NCI-H1105 treated with DMSO at 0.1 percent for 48 hours (cell line): ENCODE measurements around the gene CCDC6.
"Not testable (repeated sequence)": the region's sequence is repeated elsewhere in the genome, so short reads cannot be mapped to it uniquely, and the experiment has no call there.

ENCODE experiments used
- DNase-seq: peaks from one replicate; lab custom pipeline; 2025; lab: John Stamatoyannopoulos, UW

Gene CCDC6

DNA sequence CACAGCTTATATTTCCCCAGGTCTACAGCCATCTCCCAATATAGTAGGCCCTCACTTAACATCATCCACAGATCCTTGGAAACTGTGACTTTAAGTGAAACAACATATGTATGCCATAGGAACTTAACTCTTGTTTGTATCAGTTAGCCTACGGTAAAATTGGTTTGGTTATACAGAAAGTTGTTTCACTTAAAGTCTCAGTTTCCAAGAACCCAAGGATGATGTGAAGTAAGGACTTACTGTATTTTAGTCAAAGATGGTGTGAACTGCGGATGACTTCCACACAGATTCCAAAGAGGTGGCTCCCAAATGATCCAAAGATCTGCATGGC is 96.7 kb downstream of the CCDC6 start:
- DNase-seq = no peak

DNA sequence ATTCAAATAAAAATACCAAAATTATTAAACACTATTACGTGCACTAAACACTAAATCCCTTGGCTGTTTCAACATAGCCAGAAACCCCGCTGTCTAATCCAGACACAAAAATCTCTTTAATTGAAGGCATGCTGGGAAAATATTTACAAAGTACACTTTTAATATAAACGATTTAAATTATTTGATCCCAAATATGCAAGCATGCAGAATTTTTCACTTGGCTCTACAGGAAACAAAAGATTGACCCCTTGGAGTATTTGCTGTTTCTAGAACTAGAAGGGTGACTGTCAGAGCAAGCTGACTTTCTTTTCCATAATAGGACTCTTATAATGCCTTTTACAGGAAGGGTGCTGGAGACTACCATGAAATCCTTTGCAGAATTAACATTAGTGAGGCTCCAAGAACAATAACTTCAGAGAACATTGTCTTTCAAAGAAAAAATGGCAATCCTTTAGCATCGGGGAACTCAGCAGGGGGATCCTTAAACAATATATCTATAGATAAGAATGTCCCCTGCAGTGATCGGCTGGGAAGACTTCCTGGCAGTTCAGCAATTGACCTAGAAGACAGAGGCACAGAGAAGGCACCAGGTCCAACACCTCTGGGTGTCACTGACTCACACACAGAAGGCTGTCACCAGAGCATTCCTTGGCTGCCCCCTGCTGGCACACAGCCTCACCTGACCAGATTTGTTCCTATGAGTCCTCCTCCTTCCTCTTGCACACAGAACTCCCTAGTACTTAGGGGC is 97.3 kb downstream of the CCDC6 start:
- peak; percentile 33 for DNase-seq

DNA sequence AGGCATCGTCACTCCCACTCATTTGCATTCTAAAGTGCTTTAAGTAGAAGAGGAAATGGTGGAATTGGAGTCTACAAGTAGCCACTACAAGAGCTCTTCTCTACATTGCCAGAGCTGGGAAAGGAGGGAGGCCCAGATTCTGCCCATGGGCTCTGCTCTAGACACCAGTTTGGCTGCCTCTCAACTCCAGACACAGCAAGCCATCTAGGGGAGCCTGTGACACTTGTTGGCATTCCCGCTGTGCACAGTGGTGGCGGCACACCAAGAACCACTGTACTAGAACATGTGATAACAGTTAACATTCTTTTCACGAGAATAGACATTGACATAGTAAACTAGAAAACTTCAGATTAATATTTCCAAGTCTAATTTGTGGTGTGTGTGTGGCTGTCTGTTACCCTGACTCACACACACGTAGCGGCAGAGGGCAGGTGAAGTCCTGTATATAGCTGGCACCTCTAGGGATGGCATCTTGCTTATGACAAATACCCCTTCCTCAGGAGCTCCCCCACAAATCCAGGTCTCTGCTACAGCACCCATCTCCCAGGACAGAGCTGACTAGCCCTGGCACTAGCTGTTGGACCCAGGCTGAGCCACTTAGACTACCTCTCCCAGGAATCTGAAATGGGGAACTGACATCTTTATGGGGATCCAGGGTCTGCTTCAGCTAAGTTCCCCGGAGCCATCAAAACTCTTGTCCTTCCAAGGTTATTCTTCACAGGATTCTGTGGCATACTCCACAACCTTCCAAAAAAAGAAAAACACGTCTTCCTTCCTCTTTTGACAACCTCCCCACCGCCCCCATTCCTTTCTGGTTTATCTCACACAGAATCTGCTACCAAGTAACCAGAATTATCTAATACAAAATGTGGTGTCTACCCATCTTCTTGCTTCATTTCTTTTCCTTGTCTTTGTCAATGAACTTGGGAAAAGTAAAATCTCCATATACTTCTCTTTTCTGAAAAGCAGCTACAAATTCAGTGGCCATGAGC is 98.4 kb downstream of the CCDC6 start:
- DNase-seq = no peak

DNA sequence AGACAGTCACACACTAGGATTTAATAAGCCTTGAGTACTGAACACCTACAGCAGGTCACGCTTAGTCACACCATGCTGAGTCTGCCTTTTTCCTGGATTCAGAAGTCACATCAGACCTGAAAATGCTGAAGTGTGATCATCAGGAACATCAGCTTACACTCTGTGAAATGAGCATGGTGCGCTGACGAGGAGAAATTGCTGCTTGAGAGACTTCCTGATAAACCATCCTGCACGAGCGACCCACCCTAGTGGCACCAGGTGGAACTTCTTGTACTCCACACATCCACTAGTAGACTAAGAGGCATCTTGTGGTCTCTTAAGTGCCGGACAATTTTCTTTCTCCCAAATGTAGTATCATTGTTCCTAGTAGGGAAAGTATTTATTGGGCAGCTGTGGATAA is 101.3 kb downstream of the CCDC6 start:
- no peak for DNase-seq

DNA sequence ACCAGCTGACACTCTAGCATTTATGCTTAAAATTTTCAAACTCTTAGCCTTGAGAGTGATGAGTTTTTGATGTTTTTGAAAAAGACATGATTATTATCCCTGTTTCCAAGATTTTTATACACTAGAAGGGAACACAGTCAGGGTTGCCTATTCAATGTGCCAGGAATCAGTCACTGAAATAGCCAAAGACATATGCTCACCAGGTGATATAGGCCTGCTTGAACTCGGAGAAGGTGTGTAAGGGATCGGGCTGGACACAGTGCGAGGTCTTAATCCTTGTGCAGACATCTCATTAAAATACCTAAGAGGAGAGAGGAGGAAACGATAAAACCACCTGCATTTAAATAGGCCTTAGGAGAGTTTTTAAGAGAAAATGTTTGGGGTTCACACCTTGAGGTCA is 102.1 kb downstream of the CCDC6 start:
- no peak for DNase-seq

DNA sequence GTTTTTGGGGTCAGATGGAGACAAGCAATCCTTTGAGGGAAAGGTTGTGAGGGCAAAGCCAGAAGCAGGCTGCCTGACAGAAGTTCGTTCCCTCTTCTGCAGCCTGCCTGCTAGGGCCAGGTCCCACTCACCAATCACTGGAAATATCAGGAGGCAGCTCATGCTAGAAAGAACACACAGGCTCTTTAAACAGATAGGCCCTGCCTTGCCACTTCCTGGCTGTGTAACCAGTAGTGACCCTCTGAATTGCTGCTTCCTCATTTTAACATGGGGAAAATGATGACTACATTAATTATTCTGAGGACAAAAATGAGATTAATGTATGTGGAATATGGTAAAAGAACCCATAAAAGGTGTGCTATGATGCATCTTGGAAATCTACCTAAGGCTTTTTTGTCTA is 102.6 kb downstream of the CCDC6 start:
- DNase-seq = no peak

DNA sequence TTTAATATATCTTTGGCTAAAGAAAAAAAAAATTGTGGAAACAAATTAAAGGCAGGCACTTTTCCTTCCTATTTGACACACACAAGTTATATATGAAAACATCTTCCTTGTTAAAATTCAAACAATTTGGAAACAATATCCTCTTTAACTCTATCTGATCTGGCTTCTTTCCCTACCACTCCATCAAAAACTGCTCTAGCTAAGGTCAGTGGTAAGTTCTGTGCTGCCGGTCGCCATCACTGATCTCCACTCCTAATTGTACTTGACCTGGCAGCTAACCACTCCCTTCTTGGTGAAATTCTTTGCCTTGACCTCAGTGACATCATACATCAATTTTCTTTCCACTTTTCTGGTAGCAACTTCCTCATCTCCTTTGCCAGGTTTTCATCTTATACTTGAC is 105.2 kb downstream of the CCDC6 start:
- no peak for DNase-seq

DNA sequence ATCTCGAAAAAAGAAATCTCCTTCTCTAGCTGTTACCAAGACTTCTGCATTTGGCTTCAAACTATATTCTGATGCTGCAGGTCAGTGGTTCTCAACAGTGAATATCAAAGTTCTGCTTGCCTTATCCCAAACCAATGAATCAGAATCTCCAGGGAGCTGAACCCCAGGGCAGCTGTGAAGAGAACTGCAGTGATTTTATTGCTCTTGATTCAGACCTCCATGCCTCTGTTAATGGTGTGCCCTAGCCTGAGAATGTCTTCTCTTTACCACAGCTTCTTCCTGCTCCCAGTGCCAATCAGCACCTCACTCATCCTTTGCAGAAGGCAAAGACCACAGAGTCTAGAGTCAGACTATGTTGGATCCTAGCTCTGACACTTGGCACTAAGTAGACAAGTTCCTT is 106.9 kb downstream of the CCDC6 start:
- DNase-seq = no peak

DNA sequence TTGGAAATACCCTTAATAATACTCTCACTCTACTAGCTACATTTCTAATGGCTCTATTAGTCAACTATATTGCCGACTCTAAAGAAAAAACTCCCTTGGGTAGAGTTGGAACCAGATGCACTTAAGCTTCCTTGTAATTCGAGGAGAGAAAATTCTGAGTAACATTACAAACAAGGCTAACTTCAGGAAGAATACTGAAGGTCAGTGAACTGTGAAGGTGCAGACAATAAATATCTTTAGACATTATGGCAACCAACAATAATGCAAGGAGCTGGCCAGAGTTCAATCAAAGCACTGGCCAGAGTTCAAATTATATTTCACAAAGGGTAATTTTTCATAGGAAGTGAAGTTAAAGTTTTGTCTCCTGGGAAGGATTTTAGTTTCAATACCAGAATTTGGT is 112.4 kb downstream of the CCDC6 start:
- DNase-seq = no peak

DNA sequence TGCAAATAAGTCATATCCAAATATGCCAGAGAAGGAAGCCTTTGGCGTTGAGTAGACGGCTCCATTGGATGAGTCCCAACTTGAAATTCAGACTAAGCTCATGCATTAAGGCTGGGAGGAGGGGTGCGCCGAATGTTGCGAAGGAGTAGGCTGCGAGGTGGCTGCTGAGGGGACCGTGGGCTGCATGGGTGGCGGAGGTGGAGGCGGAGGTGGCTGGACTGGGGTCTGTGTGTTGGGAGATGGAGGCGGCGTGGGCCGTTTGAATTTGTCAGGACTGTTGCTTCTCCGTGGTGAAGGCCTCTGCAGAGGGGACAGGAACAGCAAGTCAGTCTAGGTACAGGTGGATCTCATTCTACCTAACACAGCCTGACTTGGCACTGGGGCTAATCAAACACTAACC is 113.5 kb downstream of the CCDC6 start:
- no peak for DNase-seq

DNA sequence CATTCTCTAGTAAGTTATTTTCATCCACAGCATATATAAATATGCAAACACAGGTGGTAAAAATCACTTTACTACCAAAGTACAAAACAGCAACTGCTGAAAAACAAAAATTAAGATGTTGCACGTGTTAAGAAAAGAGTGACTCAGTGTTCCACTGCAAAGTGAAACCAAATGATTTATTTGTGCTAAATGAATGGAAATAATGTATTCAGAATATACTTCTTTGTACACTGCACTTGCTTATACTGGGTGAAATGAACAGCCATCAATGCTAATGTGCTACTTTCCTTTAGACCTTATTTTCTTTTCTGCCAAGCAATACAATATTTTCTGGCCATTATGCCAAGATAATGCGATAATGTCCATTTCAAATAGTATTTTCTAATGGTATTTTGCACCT is 114.8 kb downstream of the CCDC6 start:
- DNase-seq = no peak

DNA sequence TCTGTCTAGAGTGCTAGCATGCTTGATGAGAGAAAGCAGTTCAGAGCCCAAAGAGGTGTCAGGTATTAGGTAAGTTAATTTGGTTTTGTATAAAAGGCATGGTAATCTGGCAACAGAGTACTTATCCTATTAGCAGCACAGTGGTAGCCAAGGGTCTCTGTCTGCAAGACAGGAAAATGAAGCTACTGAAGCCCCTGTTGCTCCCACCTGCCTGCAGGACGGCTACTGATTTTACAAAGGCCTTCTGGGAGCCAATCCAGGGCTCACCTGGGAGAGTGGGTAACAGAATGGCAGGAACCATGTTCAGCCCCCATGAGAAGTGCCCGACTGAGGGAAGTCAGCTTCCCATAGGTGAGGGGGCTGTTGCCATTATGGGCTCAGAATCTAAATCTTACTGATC is 116.3 kb downstream of the CCDC6 start:
- not testable (repeated sequence) for DNase-seq

DNA sequence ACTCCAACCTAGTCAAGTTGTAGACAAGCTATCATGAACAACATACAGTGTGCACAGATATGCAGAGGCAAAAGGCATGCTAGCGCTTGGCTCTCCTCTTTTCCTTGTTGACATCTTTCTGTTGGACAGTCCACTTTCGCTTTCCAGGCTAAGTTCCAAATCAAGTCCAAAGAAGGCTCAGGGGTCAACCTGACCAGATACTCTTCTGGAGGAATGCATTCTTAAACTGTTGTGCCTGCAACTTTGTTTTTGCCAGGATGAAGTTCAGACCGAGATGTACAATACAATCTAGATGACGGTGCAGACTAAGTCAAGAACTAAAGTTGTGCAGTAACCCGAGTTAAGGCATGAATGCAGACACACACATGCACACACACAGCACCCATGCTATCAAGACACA is 117.4 kb downstream of the CCDC6 start:
- DNase-seq = not testable (repeated sequence)

DNA sequence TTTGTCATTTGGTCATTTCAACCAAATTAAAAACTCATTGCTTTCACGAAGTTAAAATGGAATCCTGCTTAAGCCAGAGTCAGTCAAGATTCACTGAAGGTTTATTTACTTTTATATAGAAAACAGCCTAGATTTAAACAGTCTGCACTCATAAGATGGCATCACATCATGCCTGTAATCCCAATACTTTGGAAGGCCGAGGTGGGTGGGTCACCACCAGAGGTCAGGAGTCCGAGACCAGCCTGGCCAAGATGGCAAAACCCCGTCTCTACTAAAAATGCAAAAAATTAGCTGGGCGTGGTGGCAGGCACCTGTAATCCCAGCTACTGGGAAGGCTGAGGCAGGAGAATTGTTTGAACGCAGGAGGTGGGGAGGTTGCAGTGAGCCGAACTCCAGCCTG is 119.3 kb downstream of the CCDC6 start:
- not testable (repeated sequence) for DNase-seq

DNA sequence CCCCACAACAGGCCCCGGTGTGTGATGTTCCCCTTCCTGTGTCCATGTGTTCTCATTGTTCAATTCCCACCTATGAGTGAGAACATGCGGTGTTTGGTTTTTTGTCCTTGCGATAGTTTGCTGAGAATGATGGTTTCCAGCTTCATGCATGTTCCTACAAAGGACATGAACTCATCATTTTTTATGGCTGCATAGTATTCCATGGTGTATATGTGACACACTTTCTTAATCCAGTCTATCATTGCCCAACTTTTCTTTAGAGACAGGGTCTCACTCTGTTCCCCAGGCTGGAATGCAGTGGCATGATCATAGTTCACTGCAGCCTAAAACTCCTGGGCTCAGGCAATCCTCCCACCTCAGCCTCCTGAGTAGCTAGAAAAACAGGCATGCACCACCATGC is 120.9 kb downstream of the CCDC6 start:
- DNase-seq = not testable (repeated sequence)

DNA sequence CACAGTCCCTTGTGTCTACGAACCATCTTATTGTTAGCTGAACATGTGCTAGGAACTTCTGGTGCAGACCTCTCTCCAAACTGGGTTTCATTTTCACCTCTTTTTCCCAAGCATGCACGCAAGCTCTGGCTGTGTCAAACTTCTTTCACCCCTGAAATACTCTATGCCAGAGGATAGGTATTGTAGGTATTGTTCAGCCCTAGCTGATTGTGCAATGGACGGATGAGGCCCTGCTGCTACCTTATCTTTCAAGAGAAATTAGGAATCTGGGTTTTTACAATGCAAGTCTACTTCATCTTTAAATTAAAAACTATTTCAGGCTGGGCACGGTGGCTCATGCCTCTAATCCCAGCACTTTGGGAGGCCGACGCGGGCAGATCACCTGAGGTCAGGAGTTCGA is 124.8 kb downstream of the CCDC6 start:
- DNase-seq = no peak

DNA sequence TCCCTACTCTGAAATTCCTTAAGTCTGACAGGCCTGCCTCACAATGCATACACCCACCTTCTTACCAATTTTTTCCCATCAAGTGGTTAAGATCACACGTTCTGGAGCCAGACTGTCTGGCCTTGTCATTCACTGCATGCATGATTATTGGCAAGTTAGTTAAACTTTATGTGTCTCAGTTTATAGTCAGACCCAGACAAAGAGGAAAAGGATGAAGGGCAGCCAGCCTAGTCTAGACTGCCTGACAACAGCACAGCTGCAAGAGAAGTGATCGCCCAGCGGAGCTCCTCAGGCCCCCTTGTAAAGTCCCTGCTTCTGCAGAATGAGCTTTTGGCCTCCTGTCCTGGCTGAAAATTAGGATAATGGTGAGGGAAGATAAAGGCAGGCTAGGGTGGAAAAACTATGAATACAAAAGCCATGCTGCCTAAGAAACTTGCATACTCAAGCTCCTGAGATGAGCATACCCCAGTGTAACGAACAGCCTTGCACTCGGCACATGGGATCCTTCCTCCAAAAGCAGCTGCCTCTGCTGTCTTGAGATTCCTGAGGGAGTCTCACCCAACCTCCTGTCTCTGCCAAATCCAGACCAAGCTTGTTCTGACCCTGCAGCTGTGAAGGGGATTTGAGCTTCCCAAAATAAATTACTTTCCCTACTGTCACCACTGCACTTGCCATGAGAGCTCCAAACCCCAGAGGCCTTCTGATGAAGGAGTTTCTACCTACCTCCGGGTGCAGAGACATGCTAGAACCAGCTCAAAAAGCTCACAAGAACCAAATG is 126.4 kb downstream of the CCDC6 start:
- DNase-seq = no peak

DNA sequence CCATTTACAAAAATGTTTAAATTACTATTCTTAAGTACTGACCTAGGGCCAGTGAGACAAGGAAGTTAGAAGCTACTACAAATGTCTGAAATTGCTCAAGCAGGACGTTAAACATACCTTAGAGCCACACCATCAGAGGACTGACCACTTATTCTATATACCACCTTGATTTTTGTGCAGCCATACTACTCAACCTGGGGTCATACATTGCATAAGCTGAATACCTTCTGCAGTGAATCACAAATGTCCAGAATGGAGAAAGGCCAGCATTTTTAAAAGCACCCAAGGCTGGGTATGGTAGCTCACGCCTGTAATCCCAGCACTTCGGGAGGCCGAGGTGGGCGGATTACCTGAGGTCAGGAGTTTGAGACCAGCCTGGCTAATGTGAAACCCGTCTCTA is 131.9 kb downstream of the CCDC6 start:
- no peak for DNase-seq

DNA sequence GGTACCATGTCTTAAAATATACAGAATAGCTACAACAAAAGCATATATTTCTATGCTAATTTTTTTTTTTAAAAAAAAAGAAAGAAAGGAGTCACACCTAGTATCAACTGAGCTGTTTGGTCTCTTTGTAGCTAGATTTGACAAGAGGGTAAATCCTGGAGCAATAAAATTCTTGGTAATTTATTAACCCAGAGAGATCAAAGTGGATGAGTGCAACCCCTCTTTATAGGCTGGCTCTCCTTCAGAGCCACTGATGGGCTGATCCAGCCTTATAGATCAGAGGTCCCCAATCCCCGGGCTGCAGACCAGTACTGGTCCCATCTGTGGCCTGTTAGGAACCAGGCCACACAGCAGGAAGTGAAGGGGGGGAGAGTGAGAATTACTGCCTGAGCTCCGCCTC is 133.3 kb downstream of the CCDC6 start:
- no peak for DNase-seq

DNA sequence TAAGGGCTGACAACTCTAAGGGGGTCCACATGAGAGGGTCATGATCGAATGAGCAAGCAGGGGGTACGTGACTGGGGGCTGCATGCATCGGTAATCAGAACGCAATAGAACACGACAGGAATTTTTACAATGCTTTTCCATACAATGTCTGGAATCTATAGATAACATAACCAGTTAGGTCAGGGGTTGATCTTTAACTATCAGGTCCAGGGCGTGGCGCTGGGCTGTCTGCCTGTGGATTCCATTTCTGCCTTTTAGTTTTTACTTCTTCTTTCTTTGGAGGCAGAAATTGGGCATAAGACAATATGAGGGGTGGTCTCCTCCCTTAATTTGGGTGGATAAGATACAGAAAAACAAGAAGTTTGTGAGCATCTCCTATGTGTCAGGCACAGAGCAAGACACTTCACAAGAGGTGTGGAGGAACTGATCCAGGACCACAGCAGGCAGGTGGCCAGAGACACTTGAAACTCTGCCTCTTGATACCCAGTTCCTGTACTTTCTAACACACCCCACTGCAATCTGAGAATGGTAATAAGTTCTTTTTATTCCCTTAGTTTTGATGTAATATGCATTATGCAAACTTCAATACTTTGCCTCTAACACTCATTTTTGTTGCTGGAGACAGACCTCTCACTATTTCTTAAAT is 135.1 kb downstream of the CCDC6 start:
- no peak for DNase-seq

DNA sequence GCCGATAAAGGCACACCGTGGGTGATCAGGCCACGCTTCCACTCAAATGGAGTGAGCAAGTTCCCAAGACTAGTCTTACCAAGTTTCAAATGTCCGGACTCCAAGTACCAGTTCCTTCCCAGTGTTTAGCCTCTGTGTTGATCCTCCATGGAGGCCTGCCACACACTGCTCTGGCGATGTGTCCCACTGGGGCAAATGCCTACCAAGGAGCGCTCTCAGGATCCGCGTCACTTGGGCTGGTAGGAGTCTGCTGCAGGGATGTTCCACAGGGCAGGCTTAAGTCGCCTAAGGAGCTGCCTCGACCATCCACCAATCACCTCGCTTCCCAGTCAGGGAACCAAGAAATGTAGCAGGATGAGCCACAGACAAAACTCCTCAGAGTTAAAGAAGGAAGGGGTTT is 135.7 kb downstream of the CCDC6 start:
- no peak for DNase-seq

DNA sequence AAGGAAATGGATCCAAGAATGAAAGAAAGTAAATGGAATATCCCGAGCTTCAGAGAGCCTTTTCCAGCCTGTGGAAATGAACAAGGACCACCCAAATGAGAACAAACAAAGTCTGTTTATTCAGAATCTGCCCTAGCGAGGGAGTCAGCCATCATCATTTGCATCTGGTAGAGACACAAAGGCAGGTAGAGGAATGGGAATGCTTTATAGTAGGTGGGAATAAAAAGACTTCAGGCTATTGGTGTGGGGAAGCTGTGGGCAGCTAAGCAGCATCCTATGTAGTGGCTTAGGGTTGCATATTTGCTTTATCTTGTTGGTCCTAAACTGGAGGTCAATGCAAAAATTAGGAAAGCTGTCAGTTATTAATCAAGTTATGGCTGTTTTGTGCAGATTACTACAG is 143.9 kb downstream of the CCDC6 start:
- no peak for DNase-seq
